Activated naive CD4-positive, alpha-beta T cell treated with Interleukin-2 at 50 U/mL for 16 hours (primary cell): Measurements from ENCODE around the gene HIVEP1.
"Not testable (repeated sequence)": the region's sequence is repeated elsewhere in the genome, so short reads cannot be mapped to it uniquely, and the experiment has no call there.

ENCODE experiments used
- DNase-seq: peaks from one replicate; pipeline ENCODE4 v3.0.0-alpha.2; 2020

Gene HIVEP1

GRCh38 chr6:12090714-12091113 is 78.6 kb downstream of the HIVEP1 start:
- DNase-seq: no peak

- DNase-seq: no peak
Observed at GRCh38 chr6:12092762-12093161, 80.7 kb downstream of the HIVEP1 start.

- DNase-seq: no peak
Observed at GRCh38 chr6:12094689-12095088, 82.6 kb downstream of the HIVEP1 start.

GRCh38 chr6:12096342-12096741 is 84.2 kb downstream of the HIVEP1 start:
- DNase-seq: no peak

- no peak for DNase-seq
Observed at GRCh38 chr6:12097791-12098190, 85.7 kb downstream of the HIVEP1 start.

GRCh38 chr6:12099623-12100338 is 87.7 kb downstream of the HIVEP1 start:
- no peak for DNase-seq

GRCh38 chr6:12101048-12101447 is 88.9 kb downstream of the HIVEP1 start:
- DNase-seq: no peak

GRCh38 chr6:12101653-12102312 is 89.7 kb downstream of the HIVEP1 start:
- no peak for DNase-seq

GRCh38 chr6:12102350-12102749 is 90.2 kb downstream of the HIVEP1 start:
- DNase-seq: no peak

GRCh38 chr6:12103158-12103557 is 91.0 kb downstream of the HIVEP1 start:
- no peak for DNase-seq

GRCh38 chr6:12105271-12105670 is 93.2 kb downstream of the HIVEP1 start:
- DNase-seq: no peak

- DNase-seq: not testable (repeated sequence)
Observed at GRCh38 chr6:12108376-12108775, 96.3 kb downstream of the HIVEP1 start.

GRCh38 chr6:12110523-12111362 is 98.6 kb downstream of the HIVEP1 start:
- no peak for DNase-seq

- DNase-seq: no peak
Observed at GRCh38 chr6:12111363-12111670, 99.2 kb downstream of the HIVEP1 start.

GRCh38 chr6:12112540-12113189 is 100.6 kb downstream of the HIVEP1 start:
- no peak for DNase-seq

GRCh38 chr6:12113190-12113577 is 101.1 kb downstream of the HIVEP1 start:
- peak; percentile 6 for DNase-seq

GRCh38 chr6:12114055-12114503 is 102.0 kb downstream of the HIVEP1 start:
- DNase-seq: no peak

- DNase-seq: no peak
Observed at GRCh38 chr6:12115001-12115400, 102.9 kb downstream of the HIVEP1 start.

- DNase-seq: no peak
Observed at GRCh38 chr6:12115492-12115891, 103.4 kb downstream of the HIVEP1 start.

GRCh38 chr6:12116264-12116800 is 104.2 kb downstream of the HIVEP1 start:
- DNase-seq: no peak

GRCh38 chr6:12116978-12117377 is 104.9 kb downstream of the HIVEP1 start:
- DNase-seq: no peak

GRCh38 chr6:12118607-12119006 is 106.5 kb downstream of the HIVEP1 start:
- no peak for DNase-seq

- DNase-seq: peak; percentile 37
Observed at GRCh38 chr6:12119085-12119588, 107.0 kb downstream of the HIVEP1 start.
